Nephron (organoid): ENCODE data around the gene M1AP.

ENCODE experiments used
- H3K27ac Mint-ChIP-seq, 3 experiments: 2 replicates each; pipeline ENCODE4 v1.8.0; 2020; ENCODE audit warnings: mixed read lengths in 3 of 3, mild to moderate bottlenecking in 2 of 3, moderate library complexity in 1 of 3
- H3K27me3 Mint-ChIP-seq: 2 replicates; pipeline ENCODE4 v1.8.0; 2021; ENCODE audit warnings: low read depth, mild to moderate bottlenecking, moderate library complexity, mixed read lengths
- H3K36me3 Mint-ChIP-seq: 2 replicates; pipeline ENCODE4 v1.8.0; 2020; ENCODE audit warnings: low read depth, mixed read lengths
- H3K4me1 Mint-ChIP-seq: 2 replicates; pipeline ENCODE4 v1.8.0; 2020; ENCODE audit warnings: mixed read lengths
- H3K4me3 Mint-ChIP-seq, 3 experiments: 2 replicates each; pipeline ENCODE4 v1.8.0; 2020; ENCODE audit warnings: mild to moderate bottlenecking in 3 of 3, mixed read lengths in 3 of 3, moderate library complexity in 2 of 3
- H3K9me3 Mint-ChIP-seq: 2 replicates; pipeline ENCODE4 v1.8.0; 2020; ENCODE audit warnings: mixed read lengths
- TF ChIP-seq, protein P1 (sequence below), 3 experiments: fragments of 200-600 bp; sonication (generic); IDR thresholded peaks; one replicate each; pipeline ENCODE4 v1.5.0; 2021; ENCODE audit warnings: antibody characterized with exemption in 3 of 3; ENCODE audit not compliant: unreplicated experiment in 3 of 3

Gene M1AP

DNA sequence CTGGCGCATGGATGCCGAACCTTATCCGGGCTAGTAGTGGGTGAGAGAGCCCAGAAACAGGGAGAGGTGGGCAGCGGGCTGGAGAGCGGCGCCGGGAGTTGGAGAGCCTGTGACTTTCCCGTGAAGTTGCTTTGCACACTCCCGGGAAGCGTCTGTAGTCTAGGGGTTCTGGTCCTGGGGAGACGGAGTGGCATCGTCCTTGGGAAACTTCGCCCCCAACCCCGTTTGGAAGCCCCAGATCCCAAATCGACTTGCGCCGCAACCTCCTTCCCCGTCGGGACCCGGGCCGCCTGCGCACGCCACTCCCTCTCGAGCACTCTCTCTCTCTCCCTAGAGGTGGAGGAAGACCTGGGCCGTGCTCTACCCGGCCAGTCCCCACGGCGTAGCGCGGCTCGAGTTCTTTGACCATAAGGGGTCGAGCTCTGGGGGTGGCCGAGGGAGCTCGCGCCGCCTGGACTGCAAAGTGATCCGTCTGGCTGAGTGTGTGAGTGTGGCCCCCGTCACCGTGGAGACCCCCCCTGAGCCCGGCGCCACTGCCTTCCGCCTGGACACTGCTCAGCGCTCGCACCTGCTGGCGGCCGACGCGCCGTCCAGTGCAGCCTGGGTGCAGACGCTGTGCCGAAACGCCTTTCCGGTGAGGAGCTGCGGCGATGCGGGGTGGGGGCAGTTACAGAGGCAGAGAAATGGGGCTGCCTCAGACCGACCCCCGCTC lies 93.2 kb downstream of the M1AP start:
- Mint-ChIP-seq H3K4me1 (peaks cover 28% of the 10 kb centered on the region), H3K4me3 (peak overlapping the region; percentile 94 to 96 (median 96)), H3K36me3 (peaks cover 5% of the 10 kb centered on the region)

DNA sequence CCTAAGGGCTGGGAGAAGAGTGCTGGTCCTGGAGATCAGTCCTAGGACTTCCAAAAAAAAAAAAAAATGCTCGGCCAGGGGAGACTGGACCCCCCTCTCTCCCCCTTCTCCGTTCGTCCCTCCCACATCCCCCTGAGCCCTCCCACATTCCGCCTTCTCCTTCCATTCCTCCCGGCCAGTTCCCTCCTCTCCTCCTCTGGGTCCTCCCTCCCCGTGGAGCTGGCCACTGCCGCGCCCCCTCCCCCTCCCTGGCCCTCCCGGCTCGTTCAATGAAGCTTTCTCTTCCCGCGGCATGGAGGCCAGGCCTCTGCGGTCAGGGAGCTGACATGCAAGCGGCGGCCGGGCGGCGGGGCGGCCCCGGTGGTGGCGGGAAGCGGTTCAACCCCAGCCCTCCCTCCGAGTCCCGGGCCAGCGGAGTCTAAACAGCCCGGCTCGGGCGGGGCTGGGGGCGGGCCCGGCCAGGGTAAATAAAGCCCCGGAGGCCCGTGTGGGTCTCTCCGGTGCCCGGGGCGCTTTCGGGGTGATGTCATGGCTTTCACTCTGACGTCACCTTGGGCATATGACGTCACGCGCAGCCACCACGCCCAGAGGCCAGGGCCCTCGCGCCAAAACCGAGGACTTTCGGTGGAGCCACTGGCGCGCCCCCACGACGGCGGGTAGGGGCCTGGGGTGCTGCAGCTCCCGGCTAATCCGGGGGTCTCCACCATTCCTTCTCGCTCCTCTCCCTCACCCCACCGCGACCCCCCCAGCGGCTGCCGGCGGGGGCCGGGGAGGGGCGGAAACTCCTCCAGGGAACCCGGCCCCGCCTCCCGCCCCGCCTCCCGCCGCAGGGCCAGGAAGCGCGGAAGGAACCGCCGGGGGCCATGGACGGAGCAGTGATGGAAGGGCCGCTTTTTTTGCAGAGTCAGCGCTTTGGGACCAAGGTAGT lies 94.0 kb downstream of the M1AP start, which contains the start of the genes DOK1 and LOXL3:
Gene DOK1, plus strand, starts transcription at position 829 of the 928 bp plus-strand sequence. Its CDS starts 35 bp downstream, at position 864.
Gene LOXL3, minus strand, starts transcription at position 51 of the 928 bp plus-strand sequence. CDS start 1,308 bp downstream, outside the sequence.
- TF ChIP-seq, protein P1, sequence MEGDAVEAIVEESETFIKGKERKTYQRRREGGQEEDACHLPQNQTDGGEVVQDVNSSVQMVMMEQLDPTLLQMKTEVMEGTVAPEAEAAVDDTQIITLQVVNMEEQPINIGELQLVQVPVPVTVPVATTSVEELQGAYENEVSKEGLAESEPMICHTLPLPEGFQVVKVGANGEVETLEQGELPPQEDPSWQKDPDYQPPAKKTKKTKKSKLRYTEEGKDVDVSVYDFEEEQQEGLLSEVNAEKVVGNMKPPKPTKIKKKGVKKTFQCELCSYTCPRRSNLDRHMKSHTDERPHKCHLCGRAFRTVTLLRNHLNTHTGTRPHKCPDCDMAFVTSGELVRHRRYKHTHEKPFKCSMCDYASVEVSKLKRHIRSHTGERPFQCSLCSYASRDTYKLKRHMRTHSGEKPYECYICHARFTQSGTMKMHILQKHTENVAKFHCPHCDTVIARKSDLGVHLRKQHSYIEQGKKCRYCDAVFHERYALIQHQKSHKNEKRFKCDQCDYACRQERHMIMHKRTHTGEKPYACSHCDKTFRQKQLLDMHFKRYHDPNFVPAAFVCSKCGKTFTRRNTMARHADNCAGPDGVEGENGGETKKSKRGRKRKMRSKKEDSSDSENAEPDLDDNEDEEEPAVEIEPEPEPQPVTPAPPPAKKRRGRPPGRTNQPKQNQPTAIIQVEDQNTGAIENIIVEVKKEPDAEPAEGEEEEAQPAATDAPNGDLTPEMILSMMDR (IDR thresholded peaks at IDR 0.05; ENCODE audit: unreplicated experiment in 3 of 3), result no peak

More for the DNA sequence above, 93.2 kb downstream of the M1AP start:
- peaks cover 19% of the 10 kb centered on the region for H3K27me3 Mint-ChIP-seq
- peak overlapping the region in 2 of 3 experiments; percentile 67 to 69 for H3K27ac Mint-ChIP-seq
- TF ChIP-seq, protein P1 (IDR thresholded peaks at IDR 0.05; ENCODE audit: unreplicated experiment in 3 of 3), result no peak
- H3K9me3 Mint-ChIP-seq, result no peaks in the 10 kb centered on the region

DNA sequence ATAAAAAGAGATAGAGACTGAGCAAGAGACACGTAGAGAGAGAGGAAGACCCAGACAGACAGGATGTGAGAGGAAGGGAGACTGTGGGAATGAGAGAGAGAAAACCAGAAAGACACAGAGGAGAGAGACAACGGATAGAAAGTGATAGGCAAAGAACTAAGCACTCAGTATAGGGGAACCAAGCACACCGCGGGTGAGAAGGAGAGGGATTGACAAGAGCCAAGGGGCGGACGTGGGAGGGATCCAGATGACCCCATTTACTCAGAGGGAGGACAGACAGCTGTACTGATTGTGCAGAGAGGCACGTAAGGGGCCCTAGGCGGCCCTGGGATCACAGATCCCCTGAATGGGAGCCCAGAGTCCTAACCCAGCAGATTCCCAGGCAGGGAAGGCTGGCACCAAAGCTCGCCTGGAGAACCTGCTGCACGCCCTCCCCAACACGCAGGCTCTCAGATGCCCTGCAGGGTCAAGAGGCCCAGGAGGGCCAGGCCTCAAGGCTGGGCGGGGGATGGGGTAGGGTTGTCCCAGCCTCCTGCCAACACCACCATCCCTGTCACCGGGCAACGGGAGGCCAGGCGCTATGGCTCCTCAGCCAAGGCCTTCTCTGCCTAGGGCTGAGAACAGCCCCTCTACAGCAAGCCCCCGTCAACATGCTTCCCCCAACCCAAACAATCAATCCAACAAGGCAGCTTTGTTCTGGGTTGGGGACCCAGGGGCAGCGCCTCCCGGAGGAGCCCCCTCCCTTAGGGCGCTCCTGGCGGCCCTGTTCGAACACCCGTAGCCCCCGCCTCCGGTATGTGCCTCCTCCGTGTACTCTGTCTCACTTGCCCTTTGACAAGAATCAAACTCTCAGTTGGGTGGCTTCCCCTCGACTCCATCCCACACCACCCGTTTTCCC lies 95.0 kb downstream of the M1AP start:
- TF ChIP-seq, protein P1 (IDR thresholded peaks at IDR 0.05; ENCODE audit: unreplicated experiment in 3 of 3), result no peak
- Mint-ChIP-seq H3K27me3 (peaks cover 15% of the 10 kb centered on the region), H3K27ac (peak overlapping the region; percentile 56 to 85 (median 65)), H3K4me3 (peak overlapping the region; percentile 82 to 95 (median 86)), H3K36me3 (peaks cover 5% of the 10 kb centered on the region), H3K4me1 (peaks cover 39% of the 10 kb centered on the region), H3K9me3 (no peaks in the 10 kb centered on the region)

More for the DNA sequence above, 94.0 kb downstream of the M1AP start, which contains the start of the genes DOK1 and LOXL3:
- Mint-ChIP-seq H3K4me3 (peak within 1 kb of the TSS; percentile 94 to 96 (median 96)), H3K4me1 (peaks cover 34% of the 10 kb centered on the region), H3K27me3 (peaks cover 18% of the 10 kb centered on the region), H3K27ac (peak within 1 kb of the TSS; percentile 65 to 85 (median 69)), H3K9me3 (no peaks in the 10 kb centered on the region), H3K36me3 (peaks cover 5% of the 10 kb centered on the region)

DNA sequence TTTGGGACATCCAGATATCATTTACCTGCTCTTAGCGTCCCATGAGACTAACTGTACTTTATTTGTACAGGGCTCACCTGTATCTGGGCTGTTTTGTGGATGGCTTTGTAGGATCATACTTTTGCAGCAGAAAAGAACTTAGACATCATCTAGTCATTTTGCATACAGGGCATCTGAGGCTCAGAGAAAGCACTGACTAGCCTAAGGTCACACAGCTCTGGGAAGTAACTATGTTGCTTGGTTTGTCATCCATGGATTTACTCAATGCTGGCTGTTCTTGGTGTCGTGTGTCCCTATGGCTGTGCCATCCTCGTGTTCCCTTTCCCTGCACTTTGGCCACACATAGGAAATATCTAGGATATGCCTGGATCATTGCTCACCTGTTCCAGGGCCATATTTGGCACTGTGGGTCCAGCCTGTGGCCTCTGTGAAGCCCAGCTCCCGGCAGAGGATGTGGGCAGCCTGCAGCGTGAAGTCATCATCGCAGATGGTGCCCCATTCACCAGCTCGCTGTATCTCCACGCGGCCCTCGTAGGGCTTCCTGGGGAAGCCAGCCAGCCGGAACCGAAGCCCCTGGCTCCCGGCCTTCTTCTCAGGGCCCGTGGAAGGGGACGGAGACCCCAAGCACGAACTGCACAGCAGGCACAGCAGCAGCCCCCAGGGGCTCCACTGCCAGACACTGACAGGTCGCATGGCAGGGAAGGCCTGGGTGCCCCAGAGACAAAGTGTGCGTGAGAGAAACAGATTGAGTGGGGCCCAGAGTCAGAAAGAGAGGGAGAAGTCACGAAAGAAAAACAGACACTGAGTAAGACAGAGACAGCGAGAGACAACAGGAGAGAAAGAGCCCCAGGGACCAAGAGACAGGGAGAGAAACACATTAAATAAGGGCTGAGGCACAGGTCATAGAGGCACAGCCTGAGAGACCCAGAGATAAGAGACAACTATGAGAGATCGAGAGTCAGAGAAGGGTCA lies 95.9 kb downstream of the M1AP start:
- TF ChIP-seq, protein P1 (IDR thresholded peaks at IDR 0.05; ENCODE audit: unreplicated experiment in 3 of 3), result no peak
- H3K27ac Mint-ChIP-seq, result peak overlapping the region; percentile 41 to 62 (median 51)
- peaks cover 5% of the 10 kb centered on the region for H3K36me3 Mint-ChIP-seq
- H3K4me3 Mint-ChIP-seq, result peak overlapping the region; percentile 82 to 87 (median 86)
- H3K4me1 Mint-ChIP-seq, result peaks cover 42% of the 10 kb centered on the region
- no peaks in the 10 kb centered on the region for H3K9me3 Mint-ChIP-seq
- H3K27me3 Mint-ChIP-seq, result peaks cover 11% of the 10 kb centered on the region
